ENCODE measurements around the gene TNP2. TPM values are rescaled to one million over a fixed set of nuclear protein-coding genes. Genes with fewer than 3 reads are reported as not detected.

The TNP2 gene
- total RNA-seq, 1 donor from 2014 or later, result not detected

- no peaks in the 10 kb centered on the region for H3K36me3 ChIP-seq
- peak overlapping the region; percentile 15 for H3K4me3 ChIP-seq
- DNase-seq, result no peak
- H3K9me3 ChIP-seq (replicated peaks), result no peaks in the 10 kb centered on the region
- no peaks in the 10 kb centered on the region for H3K27me3 ChIP-seq (ENCODE audit: low read depth)
- H3K4me1 ChIP-seq, result peaks cover 9% of the 10 kb centered on the region
- no peak overlapping the region for H3K27ac ChIP-seq (replicated peaks)
- no peak for TF ChIP-seq CTCF (IDR thresholded peaks at IDR 0.05; ENCODE audit: borderline replicate concordance)
- intact Hi-C loops (cut with micrococcal nuclease), result no loop called here
Observed at GRCh38 chr16:11232852-11233726, 36.0 kb downstream of the TNP2 start.

DNA sequence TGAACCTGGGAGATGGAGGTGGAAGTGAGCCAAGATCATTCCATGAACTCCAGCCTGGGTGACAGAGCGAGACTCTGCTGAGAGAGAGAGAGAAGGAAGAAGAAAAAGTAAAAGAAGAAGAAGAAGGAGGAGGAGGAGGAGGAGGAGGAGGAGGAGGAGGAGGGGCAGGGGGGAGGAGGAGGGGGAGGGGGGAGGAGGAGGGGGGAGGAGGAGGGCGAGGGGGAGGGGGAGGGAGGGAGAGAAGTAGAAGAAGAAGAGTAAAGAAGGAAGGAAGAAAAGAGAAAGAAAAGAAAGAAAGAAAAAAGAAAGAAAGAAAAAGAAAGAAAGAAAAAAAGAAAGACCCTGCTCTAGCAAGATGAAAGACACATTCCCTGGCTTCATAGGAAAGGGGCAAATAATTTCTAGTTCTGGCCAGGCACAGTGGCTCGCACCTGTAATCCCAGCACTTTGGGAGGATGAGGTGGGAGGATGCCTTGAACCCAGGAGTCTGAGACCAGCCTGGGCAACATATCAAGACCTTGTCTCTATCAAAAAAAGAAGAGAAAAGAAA, 36.7 kb downstream of the TNP2 start:
- H3K27ac ChIP-seq (replicated peaks), result no peak overlapping the region
- H3K4me1 ChIP-seq, result peaks cover 9% of the 10 kb centered on the region
- H3K27me3 ChIP-seq (ENCODE audit: low read depth), result no peaks in the 10 kb centered on the region
- intact Hi-C loops (cut with micrococcal nuclease), result no loop called here
- H3K36me3 ChIP-seq, result no peaks in the 10 kb centered on the region
- no peak for TF ChIP-seq CTCF (IDR thresholded peaks at IDR 0.05; ENCODE audit: borderline replicate concordance)
- no peak for DNase-seq
- no peak overlapping the region for H3K4me3 ChIP-seq
- no peaks in the 10 kb centered on the region for H3K9me3 ChIP-seq (replicated peaks)

DNA sequence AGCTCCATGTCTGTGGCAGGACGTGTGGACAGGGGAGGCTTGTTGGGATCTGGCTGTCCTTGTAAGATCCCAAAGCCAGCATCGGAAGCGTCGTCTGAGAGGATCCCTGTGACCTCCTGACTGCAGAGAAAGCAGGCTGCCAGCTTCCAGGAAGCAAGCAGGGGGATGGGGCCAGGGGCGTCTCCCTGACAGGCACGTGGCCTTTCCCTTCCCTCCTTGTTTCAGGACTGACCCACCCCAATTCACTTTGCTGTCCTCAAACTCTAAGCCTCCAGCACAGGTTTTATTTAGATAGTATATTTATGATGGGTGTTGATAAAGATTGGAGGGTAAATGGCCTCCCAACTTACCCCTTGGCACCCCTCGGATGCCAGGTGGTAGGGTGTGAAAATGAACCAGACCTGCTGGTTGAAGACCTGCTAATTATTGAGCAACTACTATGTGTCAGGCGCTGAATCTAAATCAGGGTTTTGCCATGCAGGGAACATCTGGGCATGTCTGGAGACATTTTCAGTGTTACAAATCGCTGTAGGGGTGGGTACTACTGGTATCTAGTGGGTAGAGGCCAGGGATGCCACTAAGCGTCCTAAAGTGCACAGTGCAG, 37.7 kb downstream of the TNP2 start:
- Histone ChIP-seq H3K4me3 (no peak overlapping the region), H3K9me3 (replicated peaks) (no peaks in the 10 kb centered on the region), H3K27ac (replicated peaks) (no peak overlapping the region), H3K4me1 (peaks cover 9% of the 10 kb centered on the region), H3K27me3 (ENCODE audit: low read depth) (no peaks in the 10 kb centered on the region), H3K36me3 (no peaks in the 10 kb centered on the region)
- no peak for DNase-seq
- no peak for TF ChIP-seq CTCF (IDR thresholded peaks at IDR 0.05; ENCODE audit: borderline replicate concordance)
- intact Hi-C loops (cut with micrococcal nuclease), result no loop called here

DNA sequence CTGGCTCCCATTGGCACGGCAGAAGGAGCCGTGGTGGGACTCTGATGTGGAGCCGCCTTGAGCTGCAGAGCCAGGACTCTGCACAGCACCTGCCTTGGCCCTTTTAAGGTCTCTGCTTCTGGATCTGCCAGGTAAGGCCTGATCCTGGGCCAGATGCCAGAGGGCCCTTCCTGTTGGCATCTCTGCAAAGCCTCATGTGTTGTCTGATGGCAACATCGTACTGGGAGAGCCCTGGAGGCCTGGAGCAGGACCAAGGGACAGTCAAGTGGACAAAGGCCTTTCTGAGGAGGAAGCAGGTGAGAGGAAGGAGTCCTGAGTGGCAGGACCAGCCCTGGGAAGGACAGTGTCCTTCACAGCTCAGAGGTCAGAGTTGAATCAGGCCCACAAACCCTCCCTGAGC, 39.2 kb downstream of the TNP2 start:
- intact Hi-C loops (cut with micrococcal nuclease), result no loop called here
- H3K36me3 ChIP-seq, result no peaks in the 10 kb centered on the region
- peaks cover 17% of the 10 kb centered on the region for H3K4me1 ChIP-seq
- no peak overlapping the region for H3K27ac ChIP-seq (replicated peaks)
- no peak for DNase-seq
- H3K4me3 ChIP-seq, result no peak overlapping the region
- TF ChIP-seq CTCF (IDR thresholded peaks at IDR 0.05; ENCODE audit: borderline replicate concordance), result no peak
- no peaks in the 10 kb centered on the region for H3K27me3 ChIP-seq (ENCODE audit: low read depth)
- no peaks in the 10 kb centered on the region for H3K9me3 ChIP-seq (replicated peaks)

DNA sequence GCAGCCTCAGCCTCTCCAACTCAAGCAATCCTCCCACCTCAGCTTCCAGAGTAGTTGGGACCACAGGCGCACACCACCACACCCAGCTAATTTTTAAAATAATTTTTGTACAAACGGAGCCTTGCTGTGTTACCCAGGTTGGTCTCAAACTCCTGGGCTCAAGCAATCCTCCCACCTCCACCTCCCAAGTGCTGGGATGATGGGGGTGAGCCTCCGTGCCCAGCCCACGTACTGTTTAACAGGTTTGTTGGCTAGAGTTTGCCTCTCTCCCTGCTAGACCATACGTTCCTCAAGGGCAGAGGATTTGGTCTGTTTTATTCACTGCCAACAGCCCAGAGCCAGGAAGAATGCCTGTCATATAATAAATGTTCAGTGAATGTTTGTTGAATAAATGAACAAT, 39.7 kb downstream of the TNP2 start:
- DNase-seq, result no peak
- H3K27me3 ChIP-seq (ENCODE audit: low read depth), result no peaks in the 10 kb centered on the region
- intact Hi-C loops (cut with micrococcal nuclease), result no loop called here
- H3K4me3 ChIP-seq, result no peak overlapping the region
- no peak for TF ChIP-seq CTCF (IDR thresholded peaks at IDR 0.05; ENCODE audit: borderline replicate concordance)
- peaks cover 22% of the 10 kb centered on the region for H3K4me1 ChIP-seq
- H3K27ac ChIP-seq (replicated peaks), result no peak overlapping the region
- H3K36me3 ChIP-seq, result no peaks in the 10 kb centered on the region
- H3K9me3 ChIP-seq (replicated peaks), result no peaks in the 10 kb centered on the region
